Measurements from ENCODE around the gene LRBA. TPM values are rescaled to one million over a fixed set of nuclear protein-coding genes. Genes with fewer than 3 reads are reported as not detected.

Gene LRBA
- total RNA-seq, 1 experiment from 2014 or later: 55.3 TPM

DNA sequence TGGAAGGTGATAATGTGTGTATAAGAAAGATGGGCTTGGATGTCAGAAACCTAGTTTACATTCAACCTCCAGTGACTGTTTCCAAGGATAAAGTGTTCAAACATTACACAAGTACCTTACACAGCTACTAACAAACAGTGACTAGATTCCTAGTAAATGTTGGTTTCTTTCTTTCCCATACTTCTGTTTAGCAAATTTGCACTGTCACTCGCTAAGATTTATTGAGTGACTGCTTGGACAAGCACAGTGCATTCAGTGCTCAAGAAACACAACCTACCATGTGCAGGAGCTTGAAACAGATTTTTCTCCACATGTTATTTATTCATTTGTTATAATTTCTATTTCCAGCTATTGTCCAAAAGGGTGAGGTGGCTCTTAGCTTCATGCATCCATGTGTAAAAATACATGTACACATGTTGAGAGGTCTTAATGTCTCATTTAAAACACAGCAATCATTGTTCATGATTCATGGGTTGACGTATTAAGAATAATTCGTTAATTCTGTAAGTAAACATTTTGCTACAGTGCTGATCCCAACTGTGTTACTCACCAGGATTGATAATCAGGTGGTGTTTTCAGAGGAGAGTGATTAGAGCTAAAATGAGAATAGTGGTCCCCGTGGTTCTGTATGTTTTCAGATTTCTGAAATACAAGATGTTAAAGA lies 783.8 kb downstream of the LRBA start:
- no peak overlapping the region for H3K23ac ChIP-seq (ENCODE audit: insufficient read length, low read depth, low read length)
- no peaks in the 10 kb centered on the region for H3K27me3 ChIP-seq (ENCODE audit: insufficient read depth, low read length)
- Mint-ChIP-seq H3K4me1 (peaks cover 23% of the 10 kb centered on the region in 2 experiments), H3K36me3 (ENCODE audit: insufficient read depth in 1 of 3, low read depth in 3 of 3) (no peaks in the 10 kb centered on the region), H3K27me3 (ENCODE audit: low read depth) (no peaks in the 10 kb centered on the region), H3K4me3 (no peak overlapping the region), H3K27ac (no peak overlapping the region), H3K9me3 (no peaks in the 10 kb centered on the region)
- no peak overlapping the region for H3K18ac ChIP-seq (ENCODE audit: insufficient read length, low read depth, low read length)
- H2AFZ ChIP-seq (ENCODE audit: low read length): no peak overlapping the region
- H4K91ac ChIP-seq (ENCODE audit: insufficient read length, low read depth, low read length): no peak overlapping the region
- H3K9me3 ChIP-seq (ENCODE audit: control insufficient read depth, low read depth, low read length): no peaks in the 10 kb centered on the region
- no peaks in the 10 kb centered on the region for H3K79me1 ChIP-seq (ENCODE audit: insufficient read depth, low read depth, low read length, poor library complexity, severe bottlenecking)
- no peak overlapping the region for H3K27ac ChIP-seq (ENCODE audit: insufficient read length, low read depth, low read length)
- H3K23me2 ChIP-seq (ENCODE audit: insufficient read length, low read depth, low read length, poor library complexity, severe bottlenecking): no peaks in the 10 kb centered on the region
- H2BK12ac ChIP-seq (ENCODE audit: insufficient read length, low read depth, low read length): no peak overlapping the region
- no peak overlapping the region for H2BK5ac ChIP-seq (ENCODE audit: insufficient read length, low read length)
- no peak overlapping the region for H4K8ac ChIP-seq (replicated peaks; ENCODE audit: insufficient read length, low read depth, low read length)
- no peak overlapping the region for H3K4ac ChIP-seq (ENCODE audit: low read depth, low read length)
- H2BK20ac ChIP-seq (ENCODE audit: low read depth, low read length, poor library complexity, severe bottlenecking): no peak overlapping the region
- no peaks in the 10 kb centered on the region for H3K79me2 ChIP-seq (ENCODE audit: insufficient read depth, low read length)
- no peaks in the 10 kb centered on the region for H4K20me1 ChIP-seq (ENCODE audit: control insufficient read depth, insufficient read depth, insufficient read length)
- H3K4me2 ChIP-seq (ENCODE audit: insufficient read depth, insufficient read length, low read length): no peak overlapping the region
- TF ChIP-seq, protein P1, sequence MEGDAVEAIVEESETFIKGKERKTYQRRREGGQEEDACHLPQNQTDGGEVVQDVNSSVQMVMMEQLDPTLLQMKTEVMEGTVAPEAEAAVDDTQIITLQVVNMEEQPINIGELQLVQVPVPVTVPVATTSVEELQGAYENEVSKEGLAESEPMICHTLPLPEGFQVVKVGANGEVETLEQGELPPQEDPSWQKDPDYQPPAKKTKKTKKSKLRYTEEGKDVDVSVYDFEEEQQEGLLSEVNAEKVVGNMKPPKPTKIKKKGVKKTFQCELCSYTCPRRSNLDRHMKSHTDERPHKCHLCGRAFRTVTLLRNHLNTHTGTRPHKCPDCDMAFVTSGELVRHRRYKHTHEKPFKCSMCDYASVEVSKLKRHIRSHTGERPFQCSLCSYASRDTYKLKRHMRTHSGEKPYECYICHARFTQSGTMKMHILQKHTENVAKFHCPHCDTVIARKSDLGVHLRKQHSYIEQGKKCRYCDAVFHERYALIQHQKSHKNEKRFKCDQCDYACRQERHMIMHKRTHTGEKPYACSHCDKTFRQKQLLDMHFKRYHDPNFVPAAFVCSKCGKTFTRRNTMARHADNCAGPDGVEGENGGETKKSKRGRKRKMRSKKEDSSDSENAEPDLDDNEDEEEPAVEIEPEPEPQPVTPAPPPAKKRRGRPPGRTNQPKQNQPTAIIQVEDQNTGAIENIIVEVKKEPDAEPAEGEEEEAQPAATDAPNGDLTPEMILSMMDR (conservative IDR thresholded peaks at IDR 0.05): no peak
- no peak for DNase-seq
- no peak overlapping the region for H3K56ac ChIP-seq (ENCODE audit: insufficient read length, low read depth, low read length)
- H4K5ac ChIP-seq (ENCODE audit: insufficient read length, low read depth, low read length): no peak overlapping the region
- no CpG with 5 or more reads among the region's 4 CpGs for WGBS (ENCODE audit: extremely low coverage, insufficient read length, low lambda C conversion rate)
- no peak overlapping the region for H2AK5ac ChIP-seq (ENCODE audit: insufficient read length, low read length)
- H3K4me1 ChIP-seq (ENCODE audit: insufficient read depth, low read length): no peaks in the 10 kb centered on the region; the same call in 1 of the 2 replicates
- H3K14ac ChIP-seq (ENCODE audit: insufficient read depth, low read length): no peak overlapping the region
- H2BK15ac ChIP-seq (ENCODE audit: low read depth, low read length): no peak overlapping the region
- no peak overlapping the region for H2BK120ac ChIP-seq (ENCODE audit: low read depth, low read length, poor library complexity, severe bottlenecking)
- H3K9ac ChIP-seq (ENCODE audit: extremely low read depth, insufficient read length, low read length): no peak overlapping the region
- no peak overlapping the region for H3T11ph ChIP-seq (ENCODE audit: low read length)
